HG03575 (cell line): ENCODE results near the gene MAPK10.

Source experiments
- ATAC-seq: cut with Tn5 transposase; IDR thresholded peaks from one replicate; pipeline ENCODE4 v1.9.1; 2021; ENCODE audit not compliant: unreplicated experiment, insufficient number of reproducible peaks, low FRiP score; ENCODE audit errors: extremely low read depth

Gene MAPK10

GRCh38 chr4:86359944-86360478 is at the start of gene MAPK10:
Gene MAPK10 (minus strand): TSS chr4:86360053.
- peak; percentile 76 for ATAC-seq

- ATAC-seq = no peak
Observed at GRCh38 chr4:86403575-86403974, 43.7 kb upstream of the MAPK10 start.

GRCh38 chr4:86401826-86402225 is 42.0 kb upstream of the MAPK10 start:
- ATAC-seq = no peak

- no peak for ATAC-seq
Observed at GRCh38 chr4:86400216-86400615, 40.4 kb upstream of the MAPK10 start.

- ATAC-seq = no peak
Observed at GRCh38 chr4:86398187-86398586, 38.3 kb upstream of the MAPK10 start.

- no peak for ATAC-seq
Observed at GRCh38 chr4:86393749-86394148, 33.9 kb upstream of the MAPK10 start.

- ATAC-seq = no peak
Observed at GRCh38 chr4:86389664-86390063, 29.8 kb upstream of the MAPK10 start.

- ATAC-seq = no peak
Observed at GRCh38 chr4:86388252-86388651, 28.4 kb upstream of the MAPK10 start.

GRCh38 chr4:86386817-86387415 is 27.1 kb upstream of the MAPK10 start:
- no peak for ATAC-seq

GRCh38 chr4:86386201-86386600 is 26.3 kb upstream of the MAPK10 start:
- no peak for ATAC-seq

- ATAC-seq = no peak
Observed at GRCh38 chr4:86381431-86381830, 21.6 kb upstream of the MAPK10 start.

GRCh38 chr4:86380181-86380724 is 20.4 kb upstream of the MAPK10 start:
- no peak for ATAC-seq

- ATAC-seq = no peak
Observed at GRCh38 chr4:86376850-86377249, 17.0 kb upstream of the MAPK10 start.

- no peak for ATAC-seq
Observed at GRCh38 chr4:86368433-86368832, 8.6 kb upstream of the MAPK10 start.

GRCh38 chr4:86367577-86367976 is 7.7 kb upstream of the MAPK10 start:
- no peak for ATAC-seq

- no peak for ATAC-seq
Observed at GRCh38 chr4:86366920-86367319, 7.1 kb upstream of the MAPK10 start.

GRCh38 chr4:86362510-86362909 is 2.7 kb upstream of the MAPK10 start:
- no peak for ATAC-seq

- ATAC-seq = no peak
Observed at GRCh38 chr4:86358257-86358656, 1.6 kb downstream of the MAPK10 start.

GRCh38 chr4:86357608-86358007 is 2.2 kb downstream of the MAPK10 start:
- no peak for ATAC-seq

- ATAC-seq = no peak
Observed at GRCh38 chr4:86356425-86357210, 3.2 kb downstream of the MAPK10 start.
